ENCODE data around the gene HOXD11. TPM values are rescaled to one million over a fixed set of nuclear protein-coding genes. Genes with fewer than 3 reads are reported as not detected.

HOXD11 gene
- total RNA-seq, 2 experiments from 2014 or later: not detected

DNA sequence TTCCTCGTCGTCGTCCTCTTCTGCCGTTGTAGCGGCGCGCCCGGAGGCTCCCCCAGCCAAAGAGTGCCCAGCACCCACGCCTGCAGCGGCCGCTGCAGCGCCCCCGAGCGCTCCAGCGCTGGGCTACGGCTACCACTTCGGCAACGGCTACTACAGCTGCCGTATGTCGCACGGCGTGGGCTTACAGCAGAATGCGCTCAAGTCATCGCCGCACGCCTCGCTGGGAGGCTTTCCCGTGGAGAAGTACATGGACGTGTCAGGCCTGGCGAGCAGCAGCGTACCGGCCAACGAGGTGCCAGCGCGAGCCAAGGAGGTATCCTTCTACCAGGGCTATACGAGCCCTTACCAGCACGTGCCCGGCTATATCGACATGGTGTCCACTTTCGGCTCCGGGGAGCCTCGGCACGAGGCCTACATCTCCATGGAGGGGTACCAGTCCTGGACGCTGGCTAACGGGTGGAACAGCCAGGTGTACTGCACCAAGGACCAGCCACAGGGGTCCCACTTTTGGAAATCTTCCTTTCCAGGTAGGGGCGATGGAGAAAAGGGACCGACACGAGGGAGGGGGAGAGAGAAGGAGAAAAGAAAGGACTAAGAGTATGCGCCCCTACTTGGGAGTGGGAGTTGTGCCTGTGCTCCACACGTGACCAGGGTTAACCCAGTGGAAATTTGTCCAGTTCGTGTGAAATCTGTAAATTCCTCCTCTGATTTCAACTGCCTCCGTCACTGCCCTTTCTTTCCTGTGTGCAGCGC is 13.8 kb upstream of the HOXD11 start:
- peaks cover 3% of the 10 kb centered on the region for H3K36me3 Mint-ChIP-seq
- ATAC-seq: no peak
- peaks cover 92% of the 10 kb centered on the region for H3K27me3 Mint-ChIP-seq
- H3K4me3 Mint-ChIP-seq: peak overlapping the region; percentile 3
- H3K27ac Mint-ChIP-seq: peak overlapping the region; percentile 48
- CTCF ChIA-PET: interaction anchor here (0.7 to 1.5 kb wide), 4 partner anchors 11 to 559 kb away, joined by 3 to 5 read pairs (median 3); no protein-coding TSS in a partner anchor
- H3K9me3 Mint-ChIP-seq (ENCODE audit: low read depth): no peaks in the 10 kb centered on the region
- no peak for DNase-seq
- H3K4me1 Mint-ChIP-seq: peaks cover 20% of the 10 kb centered on the region

DNA sequence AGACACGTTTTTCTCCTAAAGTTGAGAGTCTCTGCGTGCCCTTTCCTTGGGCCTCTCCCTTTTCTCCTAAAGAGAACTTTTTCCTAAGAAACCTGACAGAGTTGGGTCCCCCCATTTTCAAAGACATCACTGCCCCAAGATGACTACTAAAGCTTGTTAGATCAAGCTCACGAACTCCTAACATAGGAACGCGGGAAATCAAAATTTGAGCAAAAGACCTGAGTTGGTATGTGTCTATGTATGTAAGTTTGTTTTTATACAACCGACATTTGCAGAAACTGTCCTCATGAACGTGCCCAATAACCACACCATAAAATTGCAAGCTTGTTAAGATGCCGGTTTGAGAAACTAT is 13.2 kb upstream of the HOXD11 start:
- ATAC-seq (no peak), DNase-seq (no peak)
- Mint-ChIP-seq H3K27me3 (peaks cover 92% of the 10 kb centered on the region), H3K9me3 (ENCODE audit: low read depth) (no peaks in the 10 kb centered on the region), H3K4me3 (peak overlapping the region; percentile 3), H3K27ac (peak overlapping the region; percentile 48), H3K4me1 (peaks cover 18% of the 10 kb centered on the region), H3K36me3 (peaks cover 3% of the 10 kb centered on the region)
- CTCF ChIA-PET: interaction anchor here (1.5 kb wide), 2 partner anchors 33 to 559 kb away, joined by 3 to 5 read pairs; no protein-coding TSS in a partner anchor

DNA sequence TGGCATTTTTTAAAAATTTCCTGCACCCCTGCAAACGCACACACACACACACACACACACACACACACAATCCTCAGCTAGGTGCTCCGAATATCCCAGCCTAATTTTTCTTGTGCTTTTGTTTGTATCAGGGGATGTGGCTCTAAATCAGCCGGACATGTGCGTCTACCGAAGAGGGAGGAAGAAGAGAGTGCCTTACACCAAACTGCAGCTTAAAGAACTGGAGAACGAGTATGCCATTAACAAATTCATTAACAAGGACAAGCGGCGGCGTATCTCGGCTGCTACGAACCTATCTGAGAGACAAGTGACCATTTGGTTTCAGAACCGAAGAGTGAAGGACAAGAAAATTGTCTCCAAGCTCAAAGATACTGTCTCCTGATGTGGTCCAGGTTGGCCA is 12.7 kb upstream of the HOXD11 start:
- CTCF ChIA-PET: interaction anchor here (1.5 kb wide), 2 partner anchors 33 to 558 kb away, joined by 3 to 5 read pairs; no protein-coding TSS in a partner anchor
- Mint-ChIP-seq H3K4me3 (peak overlapping the region; percentile 3), H3K27ac (no peak overlapping the region), H3K4me1 (peaks cover 18% of the 10 kb centered on the region), H3K9me3 (ENCODE audit: low read depth) (no peaks in the 10 kb centered on the region), H3K36me3 (peaks cover 3% of the 10 kb centered on the region), H3K27me3 (peaks cover 92% of the 10 kb centered on the region)
- ATAC-seq (no peak), DNase-seq (no peak)

DNA sequence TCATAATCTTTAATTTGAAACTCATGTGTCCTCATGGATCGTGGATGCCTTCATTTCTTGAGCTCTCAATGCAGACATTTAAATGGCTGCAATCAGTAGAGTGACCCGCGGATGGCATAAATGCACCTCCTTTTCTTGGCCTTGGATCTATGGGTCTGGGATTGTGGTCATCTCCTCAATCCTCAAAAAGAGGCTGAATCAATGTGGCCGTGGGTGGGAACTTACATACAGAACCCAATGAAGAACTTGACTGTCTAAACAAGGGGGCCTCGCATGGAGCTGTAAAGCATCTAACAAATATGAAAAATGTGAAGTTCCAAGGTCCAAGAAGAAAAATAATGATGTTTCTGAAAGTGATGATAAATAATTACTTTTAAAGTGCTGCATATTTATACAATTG is 11.7 kb upstream of the HOXD11 start:
- CTCF ChIA-PET: interaction anchor here (0.9 to 3.6 kb wide), 7 partner anchors 16 to 731 kb away, joined by 3 to 65 read pairs (median 7); partner anchors contain the start of gene LNPK
- ATAC-seq (no peak), DNase-seq (no peak)
- Mint-ChIP-seq H3K4me3 (no peak overlapping the region), H3K27ac (no peak overlapping the region), H3K36me3 (peaks cover 3% of the 10 kb centered on the region), H3K4me1 (peaks cover 18% of the 10 kb centered on the region), H3K27me3 (peaks cover 90% of the 10 kb centered on the region), H3K9me3 (ENCODE audit: low read depth) (no peaks in the 10 kb centered on the region)

DNA sequence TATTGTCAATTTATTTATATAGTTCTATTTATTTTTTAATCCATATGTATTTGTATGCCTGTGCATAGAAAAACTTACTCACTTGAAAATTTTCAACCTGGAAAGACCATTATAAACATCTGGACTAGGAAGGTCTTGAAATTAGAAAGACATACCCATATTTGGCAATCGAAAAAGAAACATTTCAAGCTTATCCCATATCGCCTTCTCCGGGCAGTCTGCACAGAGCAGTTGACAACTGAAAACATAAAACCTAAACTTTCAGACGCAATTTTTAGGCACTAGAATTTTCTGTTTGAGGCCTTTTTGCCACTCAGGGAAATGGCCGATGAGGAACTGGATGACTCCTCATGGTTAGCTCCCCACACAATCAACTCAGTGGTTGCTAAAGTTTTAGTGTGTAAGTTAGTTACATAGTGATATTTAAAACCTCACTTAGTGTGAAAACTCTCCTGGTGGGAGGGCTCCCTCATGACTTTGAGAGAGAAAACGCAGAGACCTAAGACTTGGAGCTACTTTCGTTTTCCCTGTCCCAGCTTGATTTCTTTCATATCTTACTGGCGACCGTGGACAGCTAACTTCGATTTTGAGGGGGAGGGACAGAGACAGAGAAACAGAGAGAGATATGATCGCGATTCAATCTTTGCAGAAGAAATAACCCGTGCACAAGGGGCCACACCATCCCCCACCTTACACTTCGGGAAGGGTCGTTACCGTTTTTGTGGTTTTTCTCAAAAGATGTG is 10.7 kb upstream of the HOXD11 start:
- CTCF ChIA-PET: interaction anchor here (0.9 to 3.6 kb wide), 15 partner anchors 15 to 846 kb away, joined by 3 to 65 read pairs (median 7); partner anchors contain the start of gene LNPK

DNA sequence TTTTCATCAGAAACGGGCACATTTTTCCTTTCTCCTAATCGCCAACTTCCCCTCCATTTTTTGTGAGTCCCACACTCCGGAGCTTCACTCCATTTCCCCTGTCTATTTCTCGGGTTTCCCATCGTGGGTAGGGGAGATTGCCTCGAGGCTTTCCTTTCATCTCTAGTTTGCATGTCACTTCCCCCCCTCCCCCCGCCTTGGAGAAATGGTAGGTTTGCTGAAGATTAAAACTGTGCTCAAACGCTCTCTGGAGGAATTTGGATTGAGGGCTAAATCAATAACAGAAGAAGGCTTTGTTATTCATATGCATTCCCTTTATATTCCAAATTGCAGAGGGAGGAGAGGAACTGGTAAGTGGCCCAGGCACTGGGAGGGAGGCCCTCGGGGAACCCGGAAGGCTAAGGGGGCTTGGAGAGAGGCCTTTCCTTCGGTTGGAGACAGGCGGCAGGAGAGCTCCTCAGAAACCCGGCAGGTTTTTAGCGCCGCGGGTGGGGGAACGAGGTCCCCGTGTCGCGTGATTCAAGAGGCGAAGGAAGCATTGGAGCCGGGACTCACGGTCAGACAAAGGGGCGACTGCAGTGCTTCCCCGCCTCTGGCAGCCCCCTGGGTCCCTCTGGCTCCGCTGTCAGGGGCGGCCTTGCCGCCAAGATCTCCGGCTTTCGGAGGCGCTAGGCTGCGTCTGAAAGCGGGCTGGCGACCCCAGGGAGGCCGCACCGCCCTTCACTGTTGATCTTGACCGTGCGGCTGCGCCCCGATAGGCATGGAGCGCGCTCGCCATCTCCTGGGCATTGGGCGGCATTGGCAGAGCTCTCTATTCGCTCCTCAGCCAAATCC is 9.9 kb upstream of the HOXD11 start:
- peaks cover 90% of the 10 kb centered on the region for H3K27me3 Mint-ChIP-seq
- peak overlapping the region; percentile 65 for H3K4me3 Mint-ChIP-seq
- H3K36me3 Mint-ChIP-seq: peaks cover 3% of the 10 kb centered on the region
- no peaks in the 10 kb centered on the region for H3K9me3 Mint-ChIP-seq (ENCODE audit: low read depth)
- DNase-seq (peak; percentile 70), ATAC-seq (peak; percentile 72)
- no peak overlapping the region for H3K27ac Mint-ChIP-seq
- H3K4me1 Mint-ChIP-seq: peaks cover 15% of the 10 kb centered on the region
- CTCF ChIA-PET: interaction anchor here (0.6 to 3.6 kb wide), 22 partner anchors 8 to 847 kb away, joined by 3 to 65 read pairs (median 4); partner anchors contain the start of gene LNPK

More for the DNA sequence above, 10.7 kb upstream of the HOXD11 start:
- peaks cover 18% of the 10 kb centered on the region for H3K4me1 Mint-ChIP-seq
- H3K27ac Mint-ChIP-seq: no peak overlapping the region
- ATAC-seq: no peak
- peaks cover 3% of the 10 kb centered on the region for H3K36me3 Mint-ChIP-seq
- peak overlapping the region; percentile 65 for H3K4me3 Mint-ChIP-seq
- H3K27me3 Mint-ChIP-seq: peaks cover 90% of the 10 kb centered on the region
- DNase-seq: no peak
- no peaks in the 10 kb centered on the region for H3K9me3 Mint-ChIP-seq (ENCODE audit: low read depth)

DNA sequence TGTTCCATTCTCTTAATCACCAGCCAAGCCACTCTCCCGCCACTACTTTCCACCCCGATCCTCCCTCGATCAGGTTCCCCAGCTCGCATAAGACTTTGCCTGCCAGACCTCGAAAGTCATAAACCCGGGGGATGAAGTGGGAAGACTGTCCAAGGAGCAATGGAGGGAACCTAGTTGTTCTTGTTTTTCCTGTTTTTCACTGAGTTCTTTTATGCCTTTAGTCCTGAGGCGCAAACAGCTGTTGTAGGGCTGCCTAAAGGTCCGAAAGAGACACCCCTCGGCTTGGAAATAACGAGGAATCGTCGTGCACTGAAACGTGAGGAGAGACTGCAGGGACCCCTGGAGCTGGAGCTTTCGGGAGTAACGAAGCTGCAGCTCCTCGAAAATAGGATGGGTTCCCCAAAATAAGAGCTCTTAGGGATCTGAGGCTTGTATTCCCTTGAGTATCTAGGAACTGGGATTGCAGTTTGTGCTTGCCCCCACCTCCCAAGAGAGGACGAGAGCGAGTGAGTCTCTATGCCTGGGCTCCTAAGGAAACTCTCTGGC is 9.2 kb upstream of the HOXD11 start:
- no peak overlapping the region for H3K27ac Mint-ChIP-seq
- DNase-seq: no peak
- H3K9me3 Mint-ChIP-seq (ENCODE audit: low read depth): no peaks in the 10 kb centered on the region
- H3K4me1 Mint-ChIP-seq: peaks cover 15% of the 10 kb centered on the region
- peaks cover 96% of the 10 kb centered on the region for H3K27me3 Mint-ChIP-seq
- CTCF ChIA-PET: interaction anchor here (0.6 to 3.6 kb wide), 17 partner anchors 9 to 847 kb away, joined by 3 to 65 read pairs (median 4); partner anchors contain the start of gene LNPK
- peak overlapping the region; percentile 35 for H3K4me3 Mint-ChIP-seq
- ATAC-seq: no peak
- peaks cover 3% of the 10 kb centered on the region for H3K36me3 Mint-ChIP-seq

DNA sequence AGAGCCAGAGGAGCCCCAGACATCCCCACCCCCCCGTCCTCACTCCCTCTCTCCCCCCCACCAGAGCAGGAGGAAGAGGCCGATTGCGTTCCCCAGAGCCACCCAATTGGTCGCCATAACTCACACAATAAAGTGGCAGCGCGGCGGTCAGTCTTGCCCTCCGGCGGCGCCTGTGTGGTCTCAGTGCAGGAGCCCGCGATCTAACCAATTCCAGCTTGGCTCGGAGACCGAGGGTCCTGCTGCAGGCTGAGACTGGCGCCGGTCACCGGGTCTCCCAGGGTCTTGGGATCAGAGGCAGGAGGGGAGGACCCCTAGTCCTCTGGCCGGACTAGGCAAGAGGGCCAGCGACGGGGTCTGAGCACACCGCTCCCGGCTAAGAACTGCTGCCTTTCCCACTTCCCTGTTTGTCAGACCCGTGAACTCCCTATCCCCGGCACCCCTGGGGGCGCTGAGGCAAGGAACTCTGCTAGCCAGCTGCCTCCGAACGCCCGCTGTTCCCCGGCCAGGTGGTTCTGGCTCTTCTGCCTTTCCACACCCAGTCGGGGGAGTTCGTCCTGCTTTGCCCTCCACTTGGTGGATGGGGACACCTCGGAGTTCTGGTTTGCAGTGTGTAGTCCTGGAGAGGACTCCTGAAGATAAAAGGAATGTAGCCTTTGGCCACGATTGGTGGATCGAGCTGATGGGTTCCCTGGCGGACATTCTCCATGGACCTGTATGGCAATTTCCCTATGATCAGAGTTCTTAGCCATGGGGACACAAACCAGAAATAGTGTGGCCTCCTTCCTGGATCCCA is 8.5 kb upstream of the HOXD11 start:
- DNase-seq: no peak
- Mint-ChIP-seq H3K27ac (no peak overlapping the region), H3K4me1 (peaks cover 15% of the 10 kb centered on the region), H3K9me3 (ENCODE audit: low read depth) (no peaks in the 10 kb centered on the region), H3K4me3 (no peak overlapping the region), H3K36me3 (peaks cover 3% of the 10 kb centered on the region), H3K27me3 (peaks cover 96% of the 10 kb centered on the region)
- CTCF ChIA-PET: interaction anchor here (2.0 to 3.6 kb wide), 4 partner anchors 19 to 848 kb away, joined by 7 to 65 read pairs (median 8); no protein-coding TSS in a partner anchor
- no peak for ATAC-seq

DNA sequence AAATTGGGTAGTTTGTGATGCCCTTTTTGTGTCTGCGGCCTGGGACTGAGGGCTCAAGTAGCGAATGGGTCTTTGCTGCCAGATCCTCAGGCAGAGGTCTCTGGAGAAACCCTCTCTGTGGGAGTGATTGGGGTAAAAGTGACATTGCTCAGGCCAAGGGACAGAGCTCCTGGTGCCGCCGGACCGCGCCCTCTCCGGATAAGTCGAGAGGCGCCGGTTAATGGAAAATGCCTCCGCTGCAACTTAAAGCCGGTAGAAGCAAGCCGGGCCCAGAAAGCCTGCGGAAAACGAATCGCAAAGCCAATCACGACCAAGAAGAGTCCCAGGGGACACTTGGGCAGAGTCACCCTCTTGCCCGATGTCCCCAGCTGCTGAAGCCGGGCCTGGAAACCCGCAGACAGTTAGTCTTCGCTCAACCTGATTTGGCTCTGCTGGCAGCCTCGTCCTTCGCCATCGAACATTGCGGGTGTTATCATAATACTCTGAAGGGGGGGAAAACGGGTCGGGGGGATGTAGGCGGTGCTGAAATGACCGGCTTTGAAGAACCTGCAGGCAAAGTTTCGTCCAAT is 7.8 kb upstream of the HOXD11 start:
- H3K9me3 Mint-ChIP-seq (ENCODE audit: low read depth): no peaks in the 10 kb centered on the region
- DNase-seq: no peak
- H3K27ac Mint-ChIP-seq: no peak overlapping the region
- peaks cover 96% of the 10 kb centered on the region for H3K27me3 Mint-ChIP-seq
- H3K4me1 Mint-ChIP-seq: peaks cover 10% of the 10 kb centered on the region
- ATAC-seq: no peak
- no peaks in the 10 kb centered on the region for H3K36me3 Mint-ChIP-seq
- H3K4me3 Mint-ChIP-seq: no peak overlapping the region
- CTCF ChIA-PET: interaction anchor here (3.6 kb wide), 1 partner anchor 411 kb away, joined by 65 read pairs; no protein-coding TSS in a partner anchor

DNA sequence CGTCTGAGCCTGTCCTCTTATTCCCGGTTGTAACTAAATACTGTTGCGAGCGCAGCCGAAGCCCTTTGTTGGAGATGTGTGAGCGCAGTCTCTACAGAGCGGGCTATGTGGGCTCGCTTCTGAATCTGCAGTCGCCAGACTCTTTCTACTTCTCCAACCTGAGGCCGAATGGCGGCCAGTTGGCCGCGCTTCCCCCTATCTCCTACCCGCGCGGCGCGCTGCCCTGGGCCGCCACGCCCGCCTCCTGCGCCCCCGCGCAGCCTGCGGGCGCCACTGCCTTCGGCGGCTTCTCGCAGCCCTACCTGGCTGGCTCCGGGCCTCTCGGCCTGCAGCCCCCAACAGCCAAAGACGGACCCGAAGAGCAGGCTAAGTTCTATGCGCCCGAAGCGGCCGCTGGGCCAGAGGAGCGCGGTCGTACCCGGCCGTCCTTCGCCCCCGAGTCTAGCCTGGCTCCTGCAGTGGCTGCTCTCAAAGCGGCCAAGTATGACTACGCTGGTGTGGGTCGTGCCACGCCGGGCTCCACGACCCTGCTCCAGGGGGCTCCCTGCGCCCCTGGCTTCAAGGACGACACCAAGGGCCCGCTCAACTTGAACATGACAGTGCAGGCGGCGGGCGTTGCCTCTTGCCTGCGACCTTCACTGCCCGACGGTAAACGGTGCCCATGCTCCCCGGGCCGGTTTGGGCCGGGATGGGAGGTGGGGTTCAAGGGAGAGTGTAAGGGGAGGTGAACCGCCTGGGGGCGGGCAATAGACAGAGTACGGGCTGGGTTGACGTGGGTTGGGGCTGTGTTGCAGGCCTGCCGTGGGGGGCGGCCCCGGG is 7.1 kb upstream of the HOXD11 start, which contains the start of gene HOXD12:
Gene HOXD12 (plus strand): TSS at position 68 of the 819 bp plus-strand sequence. CDS start 7 bp downstream, at position 75.
- no peak for ATAC-seq
- CTCF ChIA-PET: no interaction called here
- Mint-ChIP-seq H3K27ac (no peak within 1 kb of the TSS), H3K4me1 (peaks cover 10% of the 10 kb centered on the region), H3K27me3 (peaks cover 96% of the 10 kb centered on the region), H3K4me3 (no peak within 1 kb of the TSS), H3K9me3 (ENCODE audit: low read depth) (no peaks in the 10 kb centered on the region), H3K36me3 (no peaks in the 10 kb centered on the region)
- DNase-seq: no peak

DNA sequence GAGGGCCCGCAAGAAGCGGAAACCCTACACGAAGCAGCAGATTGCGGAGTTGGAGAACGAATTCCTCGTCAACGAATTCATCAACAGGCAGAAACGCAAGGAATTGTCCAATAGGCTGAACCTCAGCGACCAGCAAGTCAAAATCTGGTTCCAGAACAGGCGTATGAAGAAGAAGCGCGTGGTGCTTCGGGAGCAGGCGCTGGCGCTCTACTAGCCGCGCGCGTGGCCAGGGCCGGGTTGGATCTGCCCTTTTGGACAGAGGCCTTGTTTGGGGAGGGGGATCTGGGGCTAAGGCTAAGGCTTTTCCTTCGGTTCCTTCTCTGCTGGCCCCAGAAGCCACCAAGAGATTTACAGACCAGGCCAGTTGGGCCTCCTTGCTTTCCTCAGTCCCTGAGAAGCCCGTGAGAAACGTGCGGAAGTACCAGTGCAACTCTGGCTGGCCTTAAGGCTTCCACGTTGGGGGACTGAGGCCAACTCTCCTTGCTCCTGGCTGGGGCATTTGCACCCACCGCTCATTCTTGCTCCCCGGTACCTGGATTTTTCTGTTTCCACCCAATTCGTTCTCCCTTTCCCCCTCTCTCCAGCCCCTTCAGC is 6.4 kb upstream of the HOXD11 start:
- Mint-ChIP-seq H3K4me1 (peaks cover 10% of the 10 kb centered on the region), H3K9me3 (ENCODE audit: low read depth) (no peaks in the 10 kb centered on the region), H3K4me3 (no peak overlapping the region), H3K36me3 (no peaks in the 10 kb centered on the region), H3K27me3 (peaks cover 96% of the 10 kb centered on the region), H3K27ac (no peak overlapping the region)
- CTCF ChIA-PET: no interaction called here
- ATAC-seq (no peak), DNase-seq (no peak)
